HepG2 (cell line): ENCODE results near the gene FANCE. TPM values are rescaled to one million over a fixed set of nuclear protein-coding genes. Genes with fewer than 3 reads are reported as not detected.
A peak's percentile ranks its signal among the peaks of the same experiment; 100 is the strongest.

Experiments
- CBX2 ChIP-seq, 2 experiments: fragments of 200-600 bp in 1 of 2; sonication (generic); formaldehyde crosslinking in 1 of 2; IDR thresholded peaks; 2 replicates each; pipeline versions ENCODE4 v1.7.0 to v1.8.1; 2018 to 2022; ENCODE audit warnings: low read depth in 2 of 2, low read length in 1 of 2, mild to moderate bottlenecking in 1 of 2, missing genetic modification reagents in 1 of 2
- GABPB1 ChIP-seq: IDR thresholded peaks from 2 replicates; pipeline ENCODE4 v1.6.1; 2016; ENCODE audit warnings: mild to moderate bottlenecking, missing genetic modification reagents, moderate library complexity, missing compliant biosample characterization
- MIXL1 ChIP-seq: IDR thresholded peaks from 2 replicates; pipeline ENCODE4 v1.6.1; 2016
- MYPOP ChIP-seq: sonication (generic); formaldehyde crosslinking; IDR thresholded peaks from 2 replicates; pipeline ENCODE4 v1.8.1; 2023; ENCODE audit warnings: mild to moderate bottlenecking, moderate library complexity, missing genetic modification reagents
- NFKBIZ ChIP-seq: IDR thresholded peaks from 2 replicates; pipeline ENCODE4 v1.6.1; 2018; ENCODE audit warnings: missing genetic modification reagents, missing compliant biosample characterization
- NFYC ChIP-seq: IDR thresholded peaks from 2 replicates; pipeline ENCODE4 v1.6.1; 2016; ENCODE audit warnings: missing genetic modification reagents, missing compliant biosample characterization
- NRL ChIP-seq: sonication (generic); formaldehyde crosslinking; IDR thresholded peaks from 2 replicates; pipeline ENCODE4 v1.5.0; 2020; ENCODE audit warnings: missing genetic modification reagents, mild to moderate bottlenecking, moderate library complexity, borderline replicate concordance
- PAXIP1 ChIP-seq: sonication (generic); formaldehyde crosslinking; conservative IDR thresholded peaks from 2 replicates; pipeline ENCODE4 v1.4.0; 2020; ENCODE audit warnings: mild to moderate bottlenecking, missing genetic modification reagents, moderate library complexity
- PLRG1 ChIP-seq: fragments of 450-650 bp; conservative IDR thresholded peaks from 2 replicates; pipeline ENCODE4 v1.6.1; 2016
- PRDM15 ChIP-seq: sonication (generic); formaldehyde crosslinking; IDR thresholded peaks from 2 replicates; pipeline ENCODE4 v1.4.0; 2020; ENCODE audit warnings: missing genetic modification reagents
- SIN3B ChIP-seq: fragments of 150-350 bp; IDR thresholded peaks from 2 replicates; pipeline ENCODE4 v1.6.1; 2014; ENCODE audit warnings: low read length
- SRY ChIP-seq: sonication (generic); formaldehyde crosslinking; IDR thresholded peaks from 2 replicates; pipeline ENCODE4 v1.8.0; 2022; ENCODE audit warnings: mild to moderate bottlenecking, missing genetic modification reagents
- ZBTB3 ChIP-seq: sonication (generic); formaldehyde crosslinking; IDR thresholded peaks from 2 replicates; pipeline ENCODE4 v1.4.0; 2020; ENCODE audit warnings: low read depth, mild to moderate bottlenecking, moderate library complexity, missing genetic modification reagents, borderline replicate concordance
- ZBTB4 ChIP-seq: sonication (generic); formaldehyde crosslinking; IDR thresholded peaks from 2 replicates; pipeline ENCODE4 v1.4.0; 2020; ENCODE audit warnings: missing genetic modification reagents, mild to moderate bottlenecking, borderline replicate concordance
- ZFP36L2 ChIP-seq: sonication (generic); formaldehyde crosslinking; IDR thresholded peaks from 2 replicates; pipeline ENCODE4 v1.4.0; 2020; ENCODE audit warnings: missing genetic modification reagents
- ZSCAN25 ChIP-seq: sonication (generic); formaldehyde crosslinking; IDR thresholded peaks from 2 replicates; pipeline ENCODE4 v1.8.0; 2022; ENCODE audit warnings: mild to moderate bottlenecking, missing genetic modification reagents
- ZZZ3 ChIP-seq: sonication (generic); formaldehyde crosslinking; IDR thresholded peaks from 2 replicates; pipeline ENCODE4 v1.4.0; 2020; ENCODE audit warnings: missing genetic modification reagents, mild to moderate bottlenecking, borderline replicate concordance
- polyA plus RNA-seq, 8 experiments: library from polyadenylated mRNA; depleted of rRNA in 3 of 8; stranded (reverse) in 7 of 8; unstranded in 1 of 8; fragments of >200 nt; fragmentation: Illumina TruSeq in 4 of 8; extraction: Trizol in 4 of 8; gene quantifications; 2 replicates each; pipeline versions ENCODE4 v1.2.1 to v1.2.3, GENCODE V29; 2011 to 2016; ENCODE audit warnings: low read depth in 4 of 8, missing spikeins in 1 of 8, mixed read lengths in 1 of 8; ENCODE audit not compliant: insufficient read depth in 1 of 8
- total RNA-seq, 5 experiments: library from RNA; depleted of rRNA; stranded (reverse); fragments of >200 nt; fragmentation: Illumina TruSeq; extraction: Trizol; gene quantifications; 2 replicates each; pipeline ENCODE4 v1.2.3, GENCODE V29; 2016; ENCODE audit warnings: low read depth in 1 of 5

FANCE gene
- total and polyA plus RNA-seq, 2 of the 13 experiments (the other 11 are each of a cell fraction or from before 2014, with no cell fraction given) = 7.1 to 11.2 TPM

GRCh38 chr6:35468181-35468979, 16.2 kb downstream of the FANCE start, which contains the start of gene RPL10A (continued):
- TF ChIP-seq PAXIP1 (peak; percentile 71), ZFP36L2 (CRISPR knock-in tag) (peak; percentile 61; the same call in 1 of the 2 replicates), NFYC (CRISPR knock-in tag) (no peak; the same call in none of the 2 replicates), MIXL1 (CRISPR knock-in tag) (no peak; the same call in none of the 2 replicates), ZBTB4 (CRISPR knock-in tag) (peak; percentile 88; the same call in 1 of the 2 replicates), PRDM15 (CRISPR knock-in tag) (peak; percentile 13; the same call in 1 of the 2 replicates), ZBTB3 (CRISPR knock-in tag) (peak; percentile 83; the same call in 1 of the 2 replicates), ZSCAN25 (peak; percentile 76), SIN3B (peak; percentile 72), ZZZ3 (CRISPR knock-in tag) (peak; percentile 99), SRY (CRISPR knock-in tag) (peak; percentile 99), NRL (CRISPR knock-in tag) (peak; percentile 97), MYPOP (peak; percentile 89), PLRG1 (no peak), GABPB1 (CRISPR knock-in tag) (peak; percentile 94), CBX2 (IDR thresholded peaks at IDR 0.05; ENCODE audit: low read depth, low read length) (no peak), CBX2 (CRISPR knock-in tag; IDR thresholded peaks at IDR 0.05; ENCODE audit: low read depth) (no peak; the same call in 1 of the 2 replicates), NFKBIZ (peak; percentile 89; the same call in 1 of the 2 replicates)
